GM12874 (cell line): ENCODE results near the gene ERBB4.

Experiments
- TF ChIP-seq, protein P1 (sequence below): IDR thresholded peaks from 2 replicates; pipeline ENCODE4 v1.5.1; 2011; ENCODE audit warnings: low read depth, mild to moderate bottlenecking, control low read depth, low read length, moderate library complexity; ENCODE audit not compliant: insufficient read depth

The ERBB4 gene

GRCh38 chr2:211453311-211453887 is 1085.2 kb downstream of the ERBB4 start:
- TF ChIP-seq, protein P1, sequence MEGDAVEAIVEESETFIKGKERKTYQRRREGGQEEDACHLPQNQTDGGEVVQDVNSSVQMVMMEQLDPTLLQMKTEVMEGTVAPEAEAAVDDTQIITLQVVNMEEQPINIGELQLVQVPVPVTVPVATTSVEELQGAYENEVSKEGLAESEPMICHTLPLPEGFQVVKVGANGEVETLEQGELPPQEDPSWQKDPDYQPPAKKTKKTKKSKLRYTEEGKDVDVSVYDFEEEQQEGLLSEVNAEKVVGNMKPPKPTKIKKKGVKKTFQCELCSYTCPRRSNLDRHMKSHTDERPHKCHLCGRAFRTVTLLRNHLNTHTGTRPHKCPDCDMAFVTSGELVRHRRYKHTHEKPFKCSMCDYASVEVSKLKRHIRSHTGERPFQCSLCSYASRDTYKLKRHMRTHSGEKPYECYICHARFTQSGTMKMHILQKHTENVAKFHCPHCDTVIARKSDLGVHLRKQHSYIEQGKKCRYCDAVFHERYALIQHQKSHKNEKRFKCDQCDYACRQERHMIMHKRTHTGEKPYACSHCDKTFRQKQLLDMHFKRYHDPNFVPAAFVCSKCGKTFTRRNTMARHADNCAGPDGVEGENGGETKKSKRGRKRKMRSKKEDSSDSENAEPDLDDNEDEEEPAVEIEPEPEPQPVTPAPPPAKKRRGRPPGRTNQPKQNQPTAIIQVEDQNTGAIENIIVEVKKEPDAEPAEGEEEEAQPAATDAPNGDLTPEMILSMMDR, result no peak

GRCh38 chr2:211451642-211452041 is 1087.0 kb downstream of the ERBB4 start:
- TF ChIP-seq, protein P1, result no peak

GRCh38 chr2:211449819-211450218 is 1088.8 kb downstream of the ERBB4 start:
- TF ChIP-seq, protein P1, result no peak

GRCh38 chr2:211447548-211447947 is 1091.1 kb downstream of the ERBB4 start:
- TF ChIP-seq, protein P1, result no peak

GRCh38 chr2:211440107-211440506 is 1098.5 kb downstream of the ERBB4 start:
- TF ChIP-seq, protein P1, result no peak

DNA sequence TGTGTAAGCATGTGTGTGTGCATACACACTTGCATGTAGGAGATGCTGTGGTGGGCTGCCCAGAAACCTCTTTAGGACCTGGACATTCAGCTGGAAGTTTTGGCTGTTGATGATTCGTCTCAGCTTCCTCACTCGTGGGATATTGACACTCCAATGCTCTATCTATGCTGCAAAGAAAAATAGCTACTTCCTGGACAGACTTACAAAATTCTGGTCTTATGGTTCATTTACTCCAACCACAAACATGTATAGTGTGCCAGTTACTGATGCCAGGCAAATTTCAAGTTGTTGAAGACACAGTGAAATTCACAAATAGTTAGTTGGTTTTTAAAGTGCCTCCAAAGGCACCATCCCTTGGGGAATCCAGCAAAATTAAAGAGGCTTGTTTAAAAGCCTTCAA is 1099.6 kb downstream of the ERBB4 start:
- TF ChIP-seq, protein P1, result no peak

GRCh38 chr2:211437396-211437795 is 1101.2 kb downstream of the ERBB4 start:
- TF ChIP-seq, protein P1, result no peak
